Epithelial cell of proximal tubule (primary cell): ENCODE measurements around the gene ARFIP1. TPM values are rescaled to one million over a fixed set of nuclear protein-coding genes. Genes with fewer than 3 reads are reported as not detected.

Experiments used
- DNase-seq: peaks from one replicate; pipeline ENCODE4 v3.0.0-alpha.2; 2011; ENCODE audit warnings: low read depth
- H3K4me3 ChIP-seq: 2 replicates; pipeline ENCODE4 v1.5.1; 2011; ENCODE audit warnings: low read depth, mild to moderate bottlenecking, low read length
- total RNA-seq: library from RNA; depleted of rRNA; stranded (reverse); fragments of >200 nt; gene quantifications from 2 replicates; pipeline ENCODE4 v1.2.3, GENCODE V29; 2015
- TF ChIP-seq, protein P1 (sequence below): conservative IDR thresholded peaks from 2 replicates; pipeline ENCODE4 v1.5.1; 2012; ENCODE audit warnings: low read depth, mild to moderate bottlenecking, low read length

Gene ARFIP1
- total RNA-seq, 1 donor from 2014 or later: 29.1 TPM

DNA sequence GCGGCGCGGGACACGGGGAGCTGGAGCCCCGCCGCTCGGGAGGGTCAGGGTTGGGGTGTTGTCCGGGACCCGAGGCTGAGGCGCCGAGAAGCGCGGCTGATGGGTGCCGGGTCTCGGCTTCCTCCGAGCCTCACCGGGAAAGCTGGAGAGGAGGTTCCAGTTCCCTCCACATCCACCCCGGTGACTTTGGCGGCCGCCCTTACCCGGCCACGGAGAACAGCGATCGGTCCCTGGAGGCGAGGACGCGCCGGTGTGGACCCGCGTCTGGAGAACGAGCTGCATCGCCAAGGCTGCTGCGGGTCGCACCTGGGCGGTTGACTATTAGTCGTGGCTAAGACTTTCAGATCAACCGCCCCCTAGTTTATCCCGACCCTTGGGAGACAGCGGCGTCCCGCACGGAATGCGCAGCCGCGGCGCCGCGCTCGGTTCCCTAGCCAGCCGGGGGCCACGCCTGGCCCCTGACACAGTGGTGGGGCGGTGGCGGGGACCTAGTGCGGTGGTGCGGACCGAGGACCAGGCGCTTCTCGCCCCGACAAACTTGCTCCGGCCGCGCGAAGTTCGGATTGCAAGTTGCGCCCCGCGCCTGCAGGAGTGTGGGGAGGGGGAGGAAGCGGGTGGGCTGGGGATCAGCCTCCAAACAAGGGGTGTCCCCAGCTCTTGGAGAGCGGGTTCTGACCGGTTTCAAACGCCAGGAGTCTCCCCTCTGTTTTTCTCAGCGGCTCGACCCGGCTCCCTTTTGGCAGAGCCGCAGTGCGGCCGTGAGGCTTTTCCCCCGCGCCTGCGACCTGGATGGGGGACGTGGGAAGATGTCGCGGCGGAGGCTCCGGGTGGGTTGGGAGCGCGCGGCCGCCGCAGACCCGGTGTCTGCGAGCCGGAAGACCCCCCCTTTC is 156.9 kb downstream of the ARFIP1 start:
- TF ChIP-seq, protein P1, sequence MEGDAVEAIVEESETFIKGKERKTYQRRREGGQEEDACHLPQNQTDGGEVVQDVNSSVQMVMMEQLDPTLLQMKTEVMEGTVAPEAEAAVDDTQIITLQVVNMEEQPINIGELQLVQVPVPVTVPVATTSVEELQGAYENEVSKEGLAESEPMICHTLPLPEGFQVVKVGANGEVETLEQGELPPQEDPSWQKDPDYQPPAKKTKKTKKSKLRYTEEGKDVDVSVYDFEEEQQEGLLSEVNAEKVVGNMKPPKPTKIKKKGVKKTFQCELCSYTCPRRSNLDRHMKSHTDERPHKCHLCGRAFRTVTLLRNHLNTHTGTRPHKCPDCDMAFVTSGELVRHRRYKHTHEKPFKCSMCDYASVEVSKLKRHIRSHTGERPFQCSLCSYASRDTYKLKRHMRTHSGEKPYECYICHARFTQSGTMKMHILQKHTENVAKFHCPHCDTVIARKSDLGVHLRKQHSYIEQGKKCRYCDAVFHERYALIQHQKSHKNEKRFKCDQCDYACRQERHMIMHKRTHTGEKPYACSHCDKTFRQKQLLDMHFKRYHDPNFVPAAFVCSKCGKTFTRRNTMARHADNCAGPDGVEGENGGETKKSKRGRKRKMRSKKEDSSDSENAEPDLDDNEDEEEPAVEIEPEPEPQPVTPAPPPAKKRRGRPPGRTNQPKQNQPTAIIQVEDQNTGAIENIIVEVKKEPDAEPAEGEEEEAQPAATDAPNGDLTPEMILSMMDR: no peak
- DNase-seq: no peak
- peak overlapping the region; percentile 68 for H3K4me3 ChIP-seq

DNA sequence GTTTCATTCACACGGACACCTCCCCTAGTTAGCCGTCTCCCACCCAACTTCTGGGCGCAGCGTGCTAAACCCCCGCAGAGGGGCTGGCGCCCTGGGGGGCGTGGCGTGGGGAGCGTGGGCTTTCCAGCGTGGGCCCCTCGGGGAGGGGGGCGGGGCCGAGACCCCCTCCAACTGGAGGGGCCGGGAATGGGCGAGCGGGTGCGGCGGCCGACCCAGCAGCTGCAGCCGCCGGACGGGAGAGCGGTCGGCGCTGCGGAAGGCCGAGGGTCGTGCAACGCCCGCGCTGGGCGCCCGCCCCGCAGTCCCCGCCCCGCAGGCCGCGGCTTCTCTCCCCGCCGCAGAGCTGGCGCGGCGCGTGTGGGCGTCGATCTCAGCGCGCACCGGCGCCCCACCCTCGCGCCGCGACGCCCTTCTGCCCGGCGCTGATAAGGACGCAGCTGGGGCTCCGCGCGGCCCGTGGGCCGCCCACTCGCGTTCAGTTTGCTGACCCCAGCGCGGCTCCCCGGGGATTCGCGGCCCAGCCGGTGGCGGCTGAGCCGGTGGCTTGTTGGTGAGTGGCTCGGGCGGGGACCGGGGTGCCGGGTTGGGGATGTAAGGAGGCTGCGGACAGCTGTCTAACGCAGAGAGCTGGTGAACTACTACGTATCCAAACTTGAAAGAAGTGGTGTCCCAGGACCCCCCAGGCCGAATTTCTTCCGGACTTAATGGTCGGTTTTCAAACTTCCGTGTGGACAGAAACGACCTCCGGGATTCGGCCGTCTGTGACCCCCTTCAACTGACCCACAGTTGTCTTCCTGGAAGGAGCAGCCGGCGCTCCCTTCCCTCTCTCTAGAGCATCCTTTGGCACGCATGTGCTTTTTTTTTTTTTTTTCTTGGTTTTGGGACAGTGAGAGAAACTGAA is 157.8 kb downstream of the ARFIP1 start:
- peak overlapping the region; percentile 68 for H3K4me3 ChIP-seq
- TF ChIP-seq, protein P1: no peak
- no peak for DNase-seq

DNA sequence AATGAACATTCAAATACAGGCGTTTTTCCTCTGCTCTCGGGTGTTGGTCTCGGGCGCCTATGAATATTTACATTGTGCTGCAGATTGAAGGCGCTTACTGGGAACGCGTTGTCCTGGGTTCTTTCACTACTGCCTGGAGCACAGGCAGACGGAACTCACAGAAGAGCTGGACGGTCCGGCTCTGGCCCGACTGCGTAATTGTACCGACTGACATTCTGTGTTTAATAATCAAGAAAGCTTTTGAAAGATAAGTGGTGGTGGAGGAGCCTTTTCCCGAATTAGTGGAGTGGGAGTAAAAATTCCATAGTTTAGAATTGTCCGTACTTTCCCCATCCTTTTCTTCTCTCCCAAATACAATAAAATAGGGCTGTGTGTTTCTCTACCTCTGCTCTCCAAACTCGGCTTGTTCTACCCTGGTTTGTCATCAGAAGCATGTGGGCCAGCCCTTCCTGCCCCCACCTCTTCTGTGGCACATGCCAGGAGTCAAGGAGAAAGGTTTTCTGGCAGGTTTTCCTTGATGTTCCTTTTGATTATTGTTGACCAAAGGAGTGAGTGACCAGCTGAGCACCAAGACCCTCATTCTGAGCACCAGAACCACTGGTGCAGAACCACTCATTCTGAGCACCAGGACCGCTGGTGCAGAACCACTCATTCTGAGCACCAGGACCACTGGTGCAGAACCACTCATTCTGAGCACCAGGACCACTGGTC is 158.6 kb downstream of the ARFIP1 start:
- H3K4me3 ChIP-seq: peak overlapping the region; percentile 68
- DNase-seq: no peak
- TF ChIP-seq, protein P1: no peak

DNA sequence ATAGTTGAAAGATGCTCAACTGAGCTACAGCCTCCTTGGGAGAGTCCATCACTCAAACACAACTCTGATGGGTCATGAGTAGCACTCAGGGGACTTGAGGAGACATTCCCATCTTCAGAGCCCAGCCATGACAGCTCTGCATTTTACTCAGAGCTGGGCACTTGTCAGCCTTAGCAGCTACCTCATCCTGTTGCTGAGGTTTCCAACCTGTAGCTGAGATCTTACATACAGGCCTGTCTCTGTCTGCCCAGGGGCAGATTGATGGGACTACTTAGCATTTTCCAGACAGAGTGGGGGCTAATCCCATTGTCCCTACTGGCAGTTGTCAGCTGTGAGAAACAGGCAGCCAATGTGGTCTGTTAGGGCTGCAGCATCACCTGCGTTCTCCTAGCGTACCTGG is 159.9 kb downstream of the ARFIP1 start:
- TF ChIP-seq, protein P1: no peak
- no peak overlapping the region for H3K4me3 ChIP-seq
- no peak for DNase-seq

DNA sequence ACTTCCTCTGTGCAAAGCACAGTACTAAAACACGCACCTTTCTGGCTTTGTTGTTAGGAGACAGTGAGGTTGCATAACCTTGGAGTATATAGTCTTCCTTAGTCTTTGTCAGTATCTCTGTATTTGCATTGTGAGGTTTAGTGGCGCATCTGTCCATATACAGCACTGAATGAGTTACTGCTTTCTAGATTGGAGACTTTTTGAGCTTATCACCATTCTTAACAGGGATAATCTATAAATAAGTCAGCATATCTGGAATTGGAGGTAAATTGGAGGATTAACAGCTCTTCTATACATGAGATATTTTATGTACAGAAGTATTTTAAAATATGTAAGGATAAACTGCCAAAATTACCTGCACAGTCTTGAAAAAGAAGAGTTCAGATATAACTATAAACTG is 160.7 kb downstream of the ARFIP1 start:
- TF ChIP-seq, protein P1: no peak
- H3K4me3 ChIP-seq: no peak overlapping the region
- DNase-seq: no peak

DNA sequence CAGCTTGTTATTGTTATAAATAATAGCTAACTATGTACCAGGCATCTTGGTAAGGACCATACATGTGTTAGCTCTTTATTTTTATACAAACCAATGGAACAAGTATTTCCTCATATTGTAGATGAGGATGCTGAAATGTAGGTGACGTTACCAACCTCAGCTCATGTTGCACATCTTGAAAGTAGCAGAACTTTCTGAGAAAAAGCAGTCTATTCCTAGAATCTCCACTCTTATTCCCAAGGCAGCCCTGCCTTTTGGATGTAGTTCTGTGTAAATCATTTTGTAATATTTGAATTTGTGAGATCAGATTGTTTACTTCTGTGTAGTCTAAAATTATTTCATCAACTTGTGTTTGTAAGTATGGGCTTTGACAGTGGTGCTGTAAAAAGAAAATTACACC is 161.7 kb downstream of the ARFIP1 start:
- TF ChIP-seq, protein P1: no peak
- H3K4me3 ChIP-seq: no peak overlapping the region
- DNase-seq: no peak
